SJCRH30 (cell line): ENCODE measurements around the gene RNU6-7. TPM values are rescaled to one million over a fixed set of nuclear protein-coding genes. Genes with fewer than 3 reads are reported as not detected.

ENCODE experiments used
- DNase-seq, 2 experiments: peaks; one replicate each; pipeline ENCODE4 v3.0.0-alpha.2; 2015 to 2020
- H3K27ac ChIP-seq: fragments of 250-450 bp; sonication (Bioruptor Pico); 2 replicates; pipeline ENCODE4 v1.5.1; 2020; ENCODE audit warnings: mild to moderate bottlenecking, moderate library complexity
- H3K27me3 ChIP-seq: fragments of 250-450 bp; sonication (Bioruptor Pico); 2 replicates; pipeline ENCODE4 v1.5.1; 2020; ENCODE audit warnings: mild to moderate bottlenecking, moderate library complexity
- H3K36me3 ChIP-seq: fragments of 250-450 bp; sonication (Bioruptor Pico); 2 replicates; pipeline ENCODE4 v1.5.1; 2020; ENCODE audit warnings: mild to moderate bottlenecking, moderate library complexity
- H3K4me1 ChIP-seq: fragments of 250-450 bp; sonication (Bioruptor Pico); 2 replicates; pipeline ENCODE4 v1.5.1; 2020; ENCODE audit warnings: mild to moderate bottlenecking, moderate library complexity
- H3K4me3 ChIP-seq: fragments of 250-450 bp; sonication (Bioruptor Pico); 2 replicates; pipeline ENCODE4 v1.5.1; 2020; ENCODE audit warnings: mild to moderate bottlenecking, moderate library complexity
- H3K9me3 ChIP-seq: fragments of 250-450 bp; sonication (Bioruptor Pico); replicated peaks from 2 replicates; pipeline ENCODE4 v1.5.1; 2020; ENCODE audit warnings: mild to moderate bottlenecking, moderate library complexity
- total RNA-seq: library from RNA; depleted of rRNA; stranded (reverse); fragments of >200 nt; shearing (Covaris generic); gene quantifications from 2 replicates; pipeline ENCODE4 v1.2.3, GENCODE V29; 2014; rRNA removed

RNU6-7 gene
- total RNA-seq, result not detected in 2 replicates

DNA sequence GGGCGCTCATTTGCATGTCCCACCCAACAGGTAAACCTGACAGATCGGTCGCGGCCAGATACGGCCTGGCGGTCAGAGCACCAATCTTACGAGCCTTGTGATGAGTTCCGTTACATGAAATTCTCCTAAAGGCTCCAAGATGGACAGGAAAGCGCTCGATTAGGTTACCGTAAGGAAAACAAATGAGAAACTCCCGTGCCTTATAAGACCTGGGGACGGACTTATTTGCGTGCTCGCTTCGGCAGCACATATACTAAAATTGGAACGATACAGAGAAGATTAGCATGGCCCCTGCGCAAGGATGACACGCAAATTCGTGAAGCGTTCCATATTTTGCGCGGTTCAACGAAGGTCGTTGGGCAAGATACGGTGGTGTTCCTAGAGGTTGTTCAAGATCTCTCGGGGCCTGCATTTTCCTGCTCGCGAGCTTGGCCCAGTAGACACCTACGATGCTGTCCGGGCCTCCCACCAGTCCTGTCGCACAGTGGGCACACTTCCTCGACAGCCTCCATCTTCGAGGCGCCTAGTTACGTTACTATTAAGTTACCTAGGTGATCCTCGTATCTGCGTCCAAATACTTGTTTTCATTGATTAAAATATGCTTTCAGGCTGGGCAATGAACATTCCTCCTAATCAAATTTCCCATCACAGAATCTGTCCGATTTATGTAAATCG is at the start of gene RNU6-7:
TSS of gene RNU6-7 (plus strand) at position 230 of the 675 bp plus-strand sequence.
- Histone ChIP-seq H3K4me3 (peak within 1 kb of the TSS; percentile 75), H3K4me1 (0 out of 2 replicates have a peak, but pooled peaks cover 3% of the 10 kb centered on the region), H3K27ac (peak within 1 kb of the TSS; percentile 98), H3K27me3 (no peaks in the 10 kb centered on the region), H3K36me3 (no peaks in the 10 kb centered on the region), H3K9me3 (no peaks in the 10 kb centered on the region)
- DNase-seq, result peak; percentile 66 to 75

DNA sequence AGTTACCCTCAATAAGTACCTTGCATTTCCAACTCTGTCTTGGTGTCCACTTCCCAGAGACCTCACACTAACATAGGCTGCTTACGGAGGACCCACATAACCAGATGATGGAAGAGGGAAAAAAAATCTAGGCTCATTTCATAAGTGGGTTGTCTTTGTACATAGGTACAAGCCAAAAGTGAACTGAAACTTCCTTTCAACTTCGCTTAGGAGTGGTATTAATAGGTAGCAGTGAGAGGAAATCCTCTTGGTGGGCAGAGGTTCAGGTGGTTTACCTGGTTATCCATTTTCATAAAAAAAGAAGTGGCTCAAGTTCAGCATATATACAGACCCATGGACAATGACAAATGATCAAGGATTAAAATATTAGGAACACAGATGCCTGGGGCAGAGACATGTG is 35.8 kb upstream of the RNU6-7 start:
- no peaks in the 10 kb centered on the region for H3K36me3 ChIP-seq
- H3K27me3 ChIP-seq, result no peaks in the 10 kb centered on the region
- no peak overlapping the region for H3K27ac ChIP-seq

DNA sequence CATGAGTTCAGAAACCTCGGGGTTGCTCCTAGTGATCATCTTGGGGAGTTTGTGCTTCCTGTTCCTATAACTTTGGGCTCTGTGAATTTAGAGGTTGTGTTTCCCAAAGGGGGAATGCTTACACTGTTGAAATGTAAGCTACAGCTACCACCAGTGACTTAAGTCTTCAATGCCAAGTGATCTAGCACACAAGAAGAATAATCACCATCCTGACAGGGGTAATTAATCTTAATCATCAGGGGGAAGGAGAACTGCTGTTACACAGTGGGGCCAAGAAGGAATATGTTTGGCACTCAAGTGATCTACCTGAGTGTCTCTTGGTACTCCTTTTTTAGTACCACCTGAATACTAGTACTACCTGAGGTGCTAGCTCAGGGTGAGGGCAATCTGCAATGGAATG is 34.9 kb upstream of the RNU6-7 start:
- no peak for DNase-seq
- no peak overlapping the region for H3K4me3 ChIP-seq
- no peaks in the 10 kb centered on the region for H3K27me3 ChIP-seq
- no peak overlapping the region for H3K27ac ChIP-seq
- H3K9me3 ChIP-seq, result 0 out of 2 replicates have a peak, but pooled peaks cover 3% of the 10 kb centered on the region
- no peaks in the 10 kb centered on the region for H3K36me3 ChIP-seq
- H3K4me1 ChIP-seq, result no peaks in the 10 kb centered on the region

More for the DNA sequence above, 35.8 kb upstream of the RNU6-7 start:
- Histone ChIP-seq H3K4me1 (no peaks in the 10 kb centered on the region), H3K4me3 (no peak overlapping the region), H3K9me3 (0 out of 2 replicates have a peak, but pooled peaks cover 3% of the 10 kb centered on the region)
- DNase-seq, result no peak

DNA sequence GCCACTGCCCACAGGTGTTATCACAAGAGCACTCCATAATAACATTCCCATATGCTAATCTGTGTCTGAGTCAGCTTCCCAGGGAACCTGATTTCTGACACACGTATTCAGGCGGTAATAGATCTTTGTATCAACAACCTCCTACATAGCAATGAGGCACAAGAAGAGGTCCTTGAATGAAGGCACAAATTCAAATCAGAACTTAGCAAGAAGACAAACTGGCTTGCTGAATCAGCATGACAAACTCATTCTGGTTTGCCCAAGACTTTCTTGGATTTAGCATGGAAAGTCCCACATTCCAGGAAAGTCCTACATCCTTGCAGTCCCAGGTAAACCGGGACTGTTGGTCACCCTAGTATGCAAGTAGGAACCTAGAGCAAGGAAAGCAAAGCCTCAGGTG is 33.9 kb upstream of the RNU6-7 start:
- H3K9me3 ChIP-seq, result no peaks in the 10 kb centered on the region
- H3K27me3 ChIP-seq, result no peaks in the 10 kb centered on the region
- no peaks in the 10 kb centered on the region for H3K36me3 ChIP-seq
- no peak overlapping the region for H3K4me3 ChIP-seq
- no peak for DNase-seq
- H3K27ac ChIP-seq, result no peak overlapping the region
- H3K4me1 ChIP-seq, result no peaks in the 10 kb centered on the region

DNA sequence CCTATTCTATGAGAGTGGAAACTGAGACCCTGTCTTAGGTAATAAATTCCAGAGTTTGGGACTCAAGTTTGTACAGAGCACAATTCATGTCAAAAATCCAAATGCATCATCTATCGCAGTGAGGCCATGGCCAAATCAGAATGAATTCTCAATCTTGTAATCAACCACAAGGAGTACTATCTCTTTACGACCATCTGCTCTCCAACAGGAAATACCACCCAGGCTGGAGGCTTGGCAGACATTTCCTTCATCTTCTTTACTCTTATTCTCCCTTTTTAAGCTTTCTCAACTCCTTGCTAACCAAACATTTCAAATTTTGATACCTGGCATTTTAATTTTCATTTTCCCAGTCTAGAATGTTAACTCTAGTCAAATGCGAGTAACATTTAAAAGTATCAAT is 32.7 kb upstream of the RNU6-7 start:
- Histone ChIP-seq H3K27me3 (no peaks in the 10 kb centered on the region), H3K36me3 (no peaks in the 10 kb centered on the region), H3K4me3 (no peak overlapping the region), H3K9me3 (no peaks in the 10 kb centered on the region), H3K4me1 (no peaks in the 10 kb centered on the region), H3K27ac (no peak overlapping the region)
- DNase-seq, result no peak

DNA sequence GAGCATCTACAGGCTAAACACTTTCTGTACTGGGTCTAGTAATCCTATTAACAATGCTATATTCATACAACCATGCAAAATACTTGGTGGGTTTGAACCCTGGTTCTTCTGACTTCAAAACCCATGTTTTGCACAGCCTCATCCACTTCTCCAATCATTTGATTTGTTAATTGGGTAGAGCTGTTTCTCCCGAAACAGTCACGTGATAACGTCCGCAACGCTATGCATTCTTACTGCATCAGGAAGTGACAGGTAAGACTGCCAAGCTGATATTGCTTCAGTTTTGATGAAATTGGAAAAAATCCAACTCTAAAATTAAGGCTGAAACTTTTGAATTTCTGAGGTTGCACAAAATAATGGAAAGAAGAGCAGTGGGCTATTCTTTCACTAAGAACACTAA is 30.4 kb upstream of the RNU6-7 start:
- Histone ChIP-seq H3K4me1 (no peaks in the 10 kb centered on the region), H3K27me3 (no peaks in the 10 kb centered on the region), H3K27ac (no peak overlapping the region), H3K9me3 (no peaks in the 10 kb centered on the region), H3K4me3 (no peak overlapping the region), H3K36me3 (no peaks in the 10 kb centered on the region)
- no peak for DNase-seq

DNA sequence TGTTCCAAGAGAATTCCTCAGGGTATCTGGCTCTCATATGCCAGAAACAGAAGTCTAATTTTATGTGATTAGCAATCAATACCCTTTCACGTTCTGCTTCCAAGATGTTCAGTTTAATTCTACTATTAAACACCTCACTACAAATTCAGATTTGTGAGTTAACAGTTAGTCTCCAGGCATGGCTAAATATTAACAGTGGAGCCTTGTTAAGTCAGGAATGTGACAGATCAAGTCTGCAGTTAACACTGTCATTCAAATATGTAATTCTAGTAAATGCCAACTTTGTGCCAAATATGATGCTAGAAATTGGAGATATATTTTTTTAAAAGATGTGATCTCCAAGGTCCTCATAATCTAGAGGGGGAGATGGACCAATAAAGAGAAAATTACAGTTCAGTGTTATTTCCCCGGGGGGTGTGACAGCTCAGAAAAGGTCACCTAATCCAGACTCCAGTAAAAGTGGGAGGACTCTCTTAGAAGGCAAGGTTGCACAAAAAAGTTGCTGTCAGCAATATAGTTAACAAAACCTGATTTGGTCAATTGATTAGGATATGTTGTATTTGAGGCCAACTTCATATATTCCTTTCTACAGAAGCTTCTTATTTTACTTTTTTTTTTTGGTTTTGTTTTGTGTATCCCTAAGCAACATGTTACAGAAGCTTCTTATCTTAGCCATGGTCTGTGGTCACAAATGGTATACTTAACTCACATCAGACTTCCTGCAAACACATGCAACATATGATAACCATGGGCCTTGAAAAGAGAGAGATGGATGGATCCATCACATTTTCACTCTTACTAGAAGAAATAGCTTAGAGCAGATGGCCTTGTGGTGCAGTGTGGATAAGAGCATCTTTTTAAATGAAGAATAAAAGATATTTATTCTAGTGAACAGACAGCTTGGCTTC is 18.4 kb upstream of the RNU6-7 start:
- Histone ChIP-seq H3K9me3 (0 out of 2 replicates have a peak, but pooled peaks cover 6% of the 10 kb centered on the region), H3K4me1 (no peaks in the 10 kb centered on the region), H3K4me3 (no peak overlapping the region), H3K36me3 (no peaks in the 10 kb centered on the region; the same call in 1 of the 2 replicates), H3K27me3 (no peaks in the 10 kb centered on the region), H3K27ac (no peak overlapping the region)
- no peak for DNase-seq

DNA sequence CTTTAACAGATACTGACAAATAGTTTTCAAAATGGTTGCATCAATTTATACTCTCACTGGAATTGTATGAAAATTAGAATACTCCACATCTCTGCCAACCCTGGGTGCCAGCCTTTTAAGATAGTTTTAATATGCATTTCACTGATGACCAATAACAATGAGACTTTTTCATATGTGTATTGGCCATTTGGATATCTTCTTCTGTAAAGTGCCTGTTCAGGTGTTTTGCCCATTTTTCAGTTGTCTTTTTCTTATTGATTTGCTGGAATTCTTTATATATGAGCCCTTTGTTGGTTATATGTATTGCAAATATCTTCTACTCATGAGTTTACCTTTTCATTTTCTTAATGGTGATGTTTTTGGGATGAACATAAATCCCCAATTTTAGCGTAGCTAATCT is 16.7 kb upstream of the RNU6-7 start:
- DNase-seq, result no peak
- no peaks in the 10 kb centered on the region for H3K4me1 ChIP-seq
- no peak overlapping the region for H3K4me3 ChIP-seq
- no peaks in the 10 kb centered on the region; the same call in 1 of the 2 replicates for H3K36me3 ChIP-seq
- H3K9me3 ChIP-seq, result 0 out of 2 replicates have a peak, but pooled peaks cover 6% of the 10 kb centered on the region
- no peak overlapping the region for H3K27ac ChIP-seq
- H3K27me3 ChIP-seq, result no peaks in the 10 kb centered on the region

DNA sequence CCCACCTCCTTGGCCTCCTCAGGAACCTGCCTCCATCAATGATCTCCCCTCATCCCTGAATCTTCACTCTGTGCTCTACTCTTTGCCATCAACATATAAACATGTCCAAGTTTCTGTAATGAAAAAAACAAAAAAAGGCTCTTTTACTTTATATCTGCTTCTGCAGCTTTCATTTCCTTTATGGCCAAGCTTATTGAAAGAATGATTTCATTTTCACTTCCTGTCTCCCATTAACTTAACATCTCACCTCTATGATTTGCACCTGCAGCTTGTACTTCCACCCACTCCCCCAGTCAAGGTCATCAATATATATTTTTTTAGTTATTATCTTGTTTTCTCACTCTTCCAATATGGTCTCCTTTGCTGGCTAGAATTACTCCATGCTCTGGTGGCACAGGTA is 15.6 kb upstream of the RNU6-7 start:
- 0 out of 2 replicates have a peak, but pooled peaks cover 6% of the 10 kb centered on the region for H3K9me3 ChIP-seq
- no peak for DNase-seq
- no peaks in the 10 kb centered on the region for H3K4me1 ChIP-seq
- H3K4me3 ChIP-seq, result no peak overlapping the region
- no peaks in the 10 kb centered on the region for H3K27me3 ChIP-seq
- H3K27ac ChIP-seq, result no peak overlapping the region
- no peaks in the 10 kb centered on the region; the same call in 1 of the 2 replicates for H3K36me3 ChIP-seq

DNA sequence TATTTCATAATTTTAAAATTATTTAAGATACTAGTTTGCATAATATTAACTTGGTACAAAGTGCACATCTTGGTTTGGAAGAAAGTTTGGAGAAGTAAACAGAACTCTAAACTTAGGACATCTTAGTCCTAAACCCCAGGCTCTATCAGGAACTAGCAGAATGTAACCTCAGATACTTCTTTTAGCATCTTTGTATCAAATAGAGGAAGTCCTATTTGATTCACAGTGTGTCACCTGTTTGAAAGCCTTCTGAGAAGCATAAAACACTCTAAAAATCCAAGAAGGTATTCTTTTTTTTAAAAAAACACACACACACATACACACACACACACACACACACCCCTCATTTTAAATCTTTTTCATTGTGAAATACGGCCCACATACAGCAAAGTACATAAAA is 12.0 kb upstream of the RNU6-7 start:
- no peaks in the 10 kb centered on the region for H3K27me3 ChIP-seq
- no peaks in the 10 kb centered on the region for H3K4me1 ChIP-seq
- H3K4me3 ChIP-seq, result no peak overlapping the region
- no peak overlapping the region for H3K27ac ChIP-seq
- DNase-seq, result no peak
- H3K9me3 ChIP-seq, result 0 out of 2 replicates have a peak, but pooled peaks cover 6% of the 10 kb centered on the region
- no peaks in the 10 kb centered on the region for H3K36me3 ChIP-seq

DNA sequence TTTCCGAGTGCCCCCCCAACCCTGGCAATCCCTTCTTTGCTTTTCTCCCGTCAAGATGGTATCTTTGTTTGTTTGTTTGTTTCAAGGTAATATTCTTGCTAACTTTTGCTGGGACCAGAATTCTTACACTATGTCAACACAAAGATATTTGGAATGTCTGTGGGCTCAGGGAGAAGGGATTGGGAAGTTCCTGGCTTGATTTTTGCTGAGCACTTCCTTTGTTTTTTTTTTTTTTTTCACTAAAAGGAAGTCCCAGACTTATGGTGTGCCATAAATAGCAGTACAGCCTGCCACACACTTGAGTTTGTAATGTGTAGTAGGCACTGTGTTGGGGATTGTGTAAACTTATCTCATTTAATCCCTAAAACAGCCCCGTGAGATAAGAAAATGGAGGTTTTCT is 11.2 kb upstream of the RNU6-7 start:
- no peak overlapping the region for H3K27ac ChIP-seq
- no peak overlapping the region for H3K4me3 ChIP-seq
- H3K4me1 ChIP-seq, result no peaks in the 10 kb centered on the region
- peak; percentile 3 to 25 for DNase-seq
- no peaks in the 10 kb centered on the region for H3K36me3 ChIP-seq
- H3K27me3 ChIP-seq, result no peaks in the 10 kb centered on the region
- no peaks in the 10 kb centered on the region for H3K9me3 ChIP-seq

DNA sequence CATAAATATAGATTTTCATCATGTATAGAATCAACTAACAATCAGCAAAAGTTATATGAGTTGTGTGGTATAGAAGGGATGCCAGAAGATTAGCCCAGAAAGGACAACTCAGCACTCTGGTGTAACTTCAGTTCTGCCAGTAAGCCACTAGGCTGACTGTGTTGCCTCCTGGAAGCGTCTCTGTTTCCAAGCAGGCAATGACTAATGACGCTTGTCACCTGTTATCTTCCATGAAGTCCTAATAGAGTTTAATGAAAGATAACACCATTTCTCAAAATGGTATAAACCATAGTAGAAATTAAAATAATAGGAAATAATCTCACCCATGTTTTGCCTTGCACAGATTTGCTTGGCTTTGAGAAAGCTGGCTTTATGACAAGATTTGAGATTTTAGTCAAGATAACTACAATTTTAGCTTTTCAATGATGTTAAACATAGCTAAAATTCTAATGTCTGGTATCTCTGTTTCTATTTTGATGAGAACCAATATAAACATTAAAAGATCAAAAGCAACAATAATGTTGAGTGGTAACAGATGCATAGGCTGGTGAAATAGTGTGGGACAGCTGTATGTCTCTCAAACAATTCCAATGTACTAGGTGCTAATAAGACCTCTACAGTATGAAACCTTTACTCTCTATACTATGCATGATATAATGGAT is 9.0 kb upstream of the RNU6-7 start:
- no peaks in the 10 kb centered on the region for H3K27me3 ChIP-seq
- H3K9me3 ChIP-seq, result no peaks in the 10 kb centered on the region
- no peaks in the 10 kb centered on the region for H3K4me1 ChIP-seq
- no peak for DNase-seq
- no peaks in the 10 kb centered on the region for H3K36me3 ChIP-seq
- no peak overlapping the region for H3K27ac ChIP-seq
- no peak overlapping the region for H3K4me3 ChIP-seq

DNA sequence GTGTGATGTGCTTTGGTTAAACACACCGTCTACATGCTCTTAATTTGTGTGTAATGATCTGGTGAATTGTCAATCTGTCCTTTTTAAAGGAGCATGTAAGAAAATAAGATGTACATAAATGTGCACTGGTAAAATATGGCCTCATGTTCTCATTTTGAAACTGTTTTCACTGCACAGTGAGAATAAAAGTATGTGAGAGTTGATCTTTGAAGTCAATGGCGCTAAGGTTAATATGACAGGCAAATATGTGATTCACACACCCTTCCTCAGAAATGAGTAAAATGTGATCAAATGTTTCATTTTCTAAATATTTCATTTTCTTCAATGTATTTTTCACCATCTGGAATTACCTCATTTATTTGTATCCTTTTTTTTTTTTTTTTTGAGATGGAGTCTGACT is 8.3 kb upstream of the RNU6-7 start:
- no peaks in the 10 kb centered on the region for H3K27me3 ChIP-seq
- DNase-seq, result no peak

DNA sequence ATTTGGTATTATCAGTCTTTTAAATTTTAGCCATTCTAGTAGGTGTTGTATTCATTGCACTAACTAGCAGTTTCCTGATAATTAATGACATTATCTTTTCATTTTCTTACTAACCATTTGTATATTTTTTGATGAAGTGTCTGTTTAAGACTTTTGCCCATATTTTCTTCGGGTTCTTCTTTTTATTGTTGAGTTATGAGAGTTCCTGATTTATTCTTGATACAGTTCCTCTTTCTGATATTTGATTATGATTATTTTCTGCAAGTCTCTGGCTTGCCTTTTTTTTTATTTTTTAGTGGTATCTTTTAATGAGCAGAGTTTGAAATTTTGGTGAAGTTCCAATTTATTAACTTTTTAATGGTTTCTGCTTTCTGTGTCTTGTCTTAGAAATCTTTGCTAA is 6.2 kb upstream of the RNU6-7 start:
- no peak overlapping the region for H3K4me3 ChIP-seq
- no peak for DNase-seq
- no peaks in the 10 kb centered on the region for H3K9me3 ChIP-seq
- H3K27me3 ChIP-seq, result no peaks in the 10 kb centered on the region
- H3K4me1 ChIP-seq, result no peaks in the 10 kb centered on the region
- no peaks in the 10 kb centered on the region for H3K36me3 ChIP-seq
- H3K27ac ChIP-seq, result no peak overlapping the region

More for the DNA sequence above, 8.3 kb upstream of the RNU6-7 start:
- Histone ChIP-seq H3K4me3 (no peak overlapping the region), H3K9me3 (no peaks in the 10 kb centered on the region), H3K27ac (no peak overlapping the region), H3K36me3 (no peaks in the 10 kb centered on the region), H3K4me1 (no peaks in the 10 kb centered on the region)

DNA sequence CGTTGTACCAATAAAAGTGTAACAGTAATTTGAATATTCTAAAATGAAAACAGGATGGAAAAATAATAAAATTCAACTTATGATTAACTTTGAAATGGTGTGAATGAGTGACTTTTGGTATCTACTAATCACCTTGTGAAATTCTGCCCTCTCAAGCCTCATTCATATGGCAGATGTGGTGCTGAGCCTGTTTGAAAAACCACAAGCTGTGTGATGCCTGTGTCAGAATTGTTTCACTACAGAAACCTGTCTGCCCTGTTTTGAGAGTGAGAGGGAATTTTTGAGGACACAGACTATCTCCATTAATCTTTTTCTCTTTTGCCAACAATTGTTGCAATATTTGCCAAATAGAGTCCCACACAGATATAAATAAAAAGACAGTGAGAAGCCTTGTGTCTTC is 3.9 kb upstream of the RNU6-7 start:
- H3K4me1 ChIP-seq, result no peaks in the 10 kb centered on the region
- no peak overlapping the region for H3K27ac ChIP-seq
- H3K27me3 ChIP-seq, result no peaks in the 10 kb centered on the region
- H3K36me3 ChIP-seq, result no peaks in the 10 kb centered on the region
- DNase-seq, result no peak
- no peaks in the 10 kb centered on the region for H3K9me3 ChIP-seq
- no peak overlapping the region for H3K4me3 ChIP-seq
